Middle frontal gyrus (tissue), 1 donor: ENCODE results near the gene UTP11.
"Not testable (repeated sequence)": the region's sequence is repeated elsewhere in the genome, so short reads cannot be mapped to it uniquely, and the experiment has no call there.

Source experiments
- DNase-seq: peaks from one replicate; pipeline ENCODE4 v3.0.0-alpha.2; 2015; ENCODE audit warnings: low spot score; ENCODE audit errors: extremely low spot score

UTP11 gene

DNA sequence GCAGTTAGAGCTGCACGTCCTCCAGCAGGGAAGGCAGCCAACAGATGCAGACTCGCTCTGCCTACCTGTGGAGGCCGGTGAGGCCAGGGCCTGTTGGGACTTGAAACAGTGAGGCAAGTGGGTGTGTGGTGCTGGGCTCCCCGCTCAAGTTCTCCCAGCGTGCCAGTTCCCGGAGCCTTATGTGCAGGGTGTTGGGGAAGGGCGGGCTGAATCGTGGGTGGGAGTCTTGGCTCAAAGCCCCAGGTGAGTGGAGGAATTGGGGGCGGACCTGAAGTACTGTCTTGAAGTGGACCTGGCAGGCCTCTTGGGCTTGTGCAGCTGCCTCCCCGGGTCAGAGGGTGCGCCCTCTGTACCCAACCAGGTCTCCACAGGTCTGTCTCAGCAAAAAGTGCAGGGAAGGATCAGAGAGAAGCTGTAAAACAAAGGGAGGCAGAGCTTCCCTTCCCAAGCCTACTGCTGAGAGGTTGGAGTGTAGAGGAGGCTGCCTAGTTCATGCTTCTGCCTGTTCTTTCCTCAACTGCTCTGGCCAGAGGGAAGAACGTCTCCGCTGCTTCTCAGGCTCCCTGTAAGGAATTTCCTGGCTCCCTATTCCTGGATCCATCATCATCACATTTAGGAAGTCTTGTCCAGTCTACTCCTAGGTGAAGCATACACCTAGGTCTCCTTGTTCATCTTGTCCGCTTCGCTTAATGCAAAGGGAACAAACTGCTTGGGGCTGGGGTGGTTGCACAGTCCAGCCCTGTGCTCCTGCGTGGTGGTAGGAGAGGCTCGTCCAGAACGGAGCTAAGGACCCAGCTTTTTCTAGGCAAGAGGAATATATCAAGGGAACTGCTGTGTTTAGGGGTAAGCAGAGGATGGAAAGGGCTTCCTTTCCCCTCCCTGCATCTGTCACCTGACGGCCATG, 14.9 kb downstream of the UTP11 start:
- no peak for DNase-seq

DNA sequence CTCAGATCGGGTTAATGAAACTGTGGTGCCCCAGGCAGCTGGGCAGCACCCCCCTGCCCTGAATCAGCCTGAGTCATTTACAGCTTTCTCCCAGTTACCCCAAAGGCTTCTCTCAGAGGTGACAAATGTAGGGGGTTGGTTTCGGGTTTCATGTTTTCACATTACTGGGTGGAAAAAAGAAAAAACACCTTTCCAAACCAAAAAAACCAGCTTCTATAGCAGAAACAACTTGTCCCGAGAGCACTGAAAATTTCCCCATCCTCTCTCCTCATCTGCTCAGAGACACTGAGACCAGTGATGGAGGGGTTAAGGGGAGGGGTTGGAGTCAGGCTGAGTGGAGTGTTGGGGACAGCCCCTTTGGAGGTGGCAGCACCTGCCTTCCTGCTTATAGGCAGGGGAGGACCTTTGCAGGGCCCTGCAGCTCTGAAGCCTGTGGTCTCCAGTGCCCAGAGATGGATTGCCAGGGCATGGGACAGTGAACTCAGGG, 15.6 kb downstream of the UTP11 start:
- no peak for DNase-seq

DNA sequence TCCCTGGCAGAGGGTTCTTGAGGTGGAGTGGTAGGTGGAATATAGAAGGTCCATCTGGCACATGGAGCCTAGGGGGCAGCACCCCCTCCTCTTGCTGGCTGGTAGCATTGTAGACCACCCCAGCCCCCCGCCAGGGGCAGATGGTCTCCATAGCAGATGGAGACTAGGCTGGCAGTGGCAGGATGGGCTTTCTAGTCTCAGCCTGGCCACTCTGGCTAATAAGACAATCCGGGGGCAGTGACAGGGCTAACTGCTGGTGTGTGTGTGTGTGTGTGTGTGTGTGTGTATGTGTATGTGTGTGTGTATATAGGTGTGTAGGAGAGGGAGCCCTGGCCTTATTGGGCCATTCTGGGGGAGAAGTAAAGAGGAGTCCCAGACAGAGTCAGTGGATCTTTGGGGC, 16.1 kb downstream of the UTP11 start:
- no peak for DNase-seq

DNA sequence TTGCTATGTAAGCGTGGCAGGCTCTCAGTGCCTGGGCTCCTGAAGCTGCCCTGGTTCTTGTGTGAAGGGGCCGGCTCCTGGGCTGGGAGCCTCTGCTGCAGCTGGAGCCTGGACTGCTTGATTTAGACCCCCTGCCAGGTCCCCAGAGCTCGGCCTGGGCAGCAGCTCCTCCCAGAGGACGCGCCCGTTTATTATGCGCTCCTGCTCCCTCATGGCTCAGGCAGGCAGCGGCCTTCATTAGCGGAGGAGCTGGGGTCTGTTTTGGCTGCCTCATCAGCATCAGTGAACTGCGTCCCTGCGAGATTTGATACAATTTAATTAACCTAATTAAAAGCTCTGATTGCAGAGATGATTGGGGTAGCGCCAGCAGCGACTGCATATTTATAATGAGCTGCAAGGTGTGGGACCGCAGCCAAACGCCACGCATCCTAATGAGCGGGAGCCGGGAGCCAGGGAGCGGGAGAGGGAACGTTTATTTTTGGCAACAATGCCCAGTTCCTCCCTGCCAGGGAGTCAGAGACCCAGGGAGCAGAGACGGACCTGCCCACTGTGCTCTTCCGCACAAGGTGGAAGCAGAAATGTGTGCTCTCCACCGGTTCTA, 16.6 kb downstream of the UTP11 start:
- no peak for DNase-seq

DNA sequence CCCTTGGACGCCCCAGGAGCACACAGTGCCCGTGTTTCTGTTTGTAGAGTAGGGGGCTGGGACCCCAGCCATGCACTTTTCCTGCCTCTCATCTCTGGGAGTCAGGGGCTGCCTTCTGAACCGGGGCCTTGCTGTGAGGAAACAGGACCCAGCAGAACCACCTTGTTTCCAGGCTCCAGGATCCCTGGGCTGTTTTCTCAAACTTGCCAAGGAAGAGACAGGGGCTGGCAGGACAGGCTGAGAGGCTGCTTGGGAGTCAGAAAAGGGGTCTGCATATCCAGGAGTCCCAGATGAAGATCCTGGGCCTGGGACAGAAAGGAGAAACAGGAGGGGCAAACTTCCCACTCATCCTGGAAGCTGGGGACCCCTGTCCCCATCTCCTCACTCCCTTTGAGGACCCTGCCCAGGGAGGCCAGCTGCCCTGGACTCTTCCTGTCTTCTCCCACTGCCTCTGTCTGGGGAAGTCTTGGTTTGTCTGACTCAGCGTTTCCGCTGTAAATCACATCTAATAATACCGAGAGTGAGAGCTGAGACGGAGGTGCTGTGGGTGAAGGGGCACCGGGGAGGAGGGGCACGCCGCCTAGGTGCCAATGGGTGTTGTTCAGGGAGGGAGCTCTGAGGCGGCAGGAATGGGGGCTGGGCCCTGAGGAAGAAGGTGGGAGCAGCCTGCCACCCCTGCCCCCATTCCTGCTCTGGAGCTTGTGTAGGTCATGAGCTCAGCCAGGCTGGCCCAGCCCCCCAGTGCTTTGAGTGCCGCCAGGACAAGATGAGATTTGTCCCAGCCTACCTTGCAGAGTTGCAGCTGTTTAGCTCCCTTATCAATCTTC, 17.4 kb downstream of the UTP11 start:
- DNase-seq: no peak

DNA sequence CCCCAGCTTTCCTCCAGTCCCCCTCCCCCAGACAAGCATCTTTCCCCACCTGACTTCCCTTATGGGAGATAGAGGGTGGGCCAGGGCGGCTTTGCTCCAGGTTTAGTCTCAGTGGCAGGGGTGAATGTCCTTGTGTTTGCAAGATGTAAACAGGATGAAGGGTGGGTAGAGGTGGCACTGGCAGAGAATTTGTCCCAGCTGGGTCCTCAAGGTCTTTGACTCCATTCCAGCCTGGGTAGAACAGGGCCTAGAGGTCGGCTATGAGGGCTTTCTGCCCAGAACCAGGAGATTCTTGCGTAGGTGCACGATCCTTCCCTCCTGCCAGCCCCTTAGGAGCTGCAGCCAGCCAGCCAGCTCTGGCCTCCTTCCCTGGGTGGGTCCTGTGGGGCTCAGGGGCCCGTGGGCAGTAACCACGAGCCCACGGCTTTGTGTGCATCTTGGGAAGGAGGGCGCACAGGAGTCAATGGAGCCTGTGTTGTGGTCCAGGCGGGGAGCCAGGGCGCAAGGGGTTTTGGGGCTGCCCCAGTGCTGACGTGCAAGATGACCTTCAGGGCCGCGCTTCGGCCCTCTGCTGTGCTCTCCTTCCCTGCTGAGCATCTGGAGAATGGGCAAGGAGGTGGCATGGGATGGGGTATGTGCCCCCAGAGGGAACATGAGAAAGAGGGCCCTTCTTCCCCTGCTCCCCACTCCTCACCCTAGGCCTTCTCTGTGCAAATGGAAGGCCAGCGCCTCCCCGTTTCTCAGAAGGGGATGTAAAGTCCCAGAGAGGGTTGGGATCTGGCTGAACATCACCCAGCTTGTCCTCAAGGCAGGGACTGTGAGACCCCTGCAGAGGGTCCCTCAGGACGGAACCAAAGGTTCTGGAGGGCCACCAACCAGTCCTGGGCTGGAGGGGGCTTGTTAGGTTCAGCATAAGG, 18.3 kb downstream of the UTP11 start:
- no peak for DNase-seq

DNA sequence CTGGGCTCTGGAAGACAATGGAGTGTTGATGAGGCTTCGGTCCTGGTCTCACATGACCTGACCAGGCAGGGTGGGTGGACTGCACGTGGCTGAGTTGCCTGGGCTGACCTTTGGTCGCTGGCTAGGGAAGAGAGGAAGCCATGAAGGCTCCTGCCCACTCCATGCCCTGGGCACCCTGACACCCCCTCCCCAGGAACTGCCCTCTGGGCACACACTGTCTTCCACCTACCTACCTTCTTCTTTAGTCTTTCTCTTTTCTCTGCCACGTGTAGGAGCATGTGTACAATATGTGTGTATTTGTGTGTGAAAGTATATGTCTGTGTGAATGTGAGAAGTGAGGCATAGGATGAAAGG, 19.0 kb downstream of the UTP11 start:
- DNase-seq: no peak

DNA sequence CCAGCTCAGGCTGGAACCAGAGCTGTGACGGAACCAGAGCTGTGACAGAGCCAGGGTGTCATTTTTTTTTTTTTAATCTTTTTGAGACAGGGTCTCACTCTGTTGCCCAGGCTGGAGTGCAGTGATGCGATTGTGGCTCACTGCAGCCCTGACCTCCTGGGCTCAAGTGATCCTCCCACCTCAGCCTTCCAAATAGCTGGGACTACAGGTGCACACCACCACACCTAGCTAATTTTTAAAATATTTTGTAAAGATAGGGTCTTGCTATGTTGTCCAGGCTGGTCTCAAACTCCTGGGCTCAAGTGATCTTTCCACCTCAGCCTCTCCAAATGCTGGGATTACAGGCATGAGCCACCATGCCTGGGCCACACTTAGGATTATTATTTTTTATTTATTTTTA, 20.5 kb downstream of the UTP11 start:
- DNase-seq: not testable (repeated sequence)

DNA sequence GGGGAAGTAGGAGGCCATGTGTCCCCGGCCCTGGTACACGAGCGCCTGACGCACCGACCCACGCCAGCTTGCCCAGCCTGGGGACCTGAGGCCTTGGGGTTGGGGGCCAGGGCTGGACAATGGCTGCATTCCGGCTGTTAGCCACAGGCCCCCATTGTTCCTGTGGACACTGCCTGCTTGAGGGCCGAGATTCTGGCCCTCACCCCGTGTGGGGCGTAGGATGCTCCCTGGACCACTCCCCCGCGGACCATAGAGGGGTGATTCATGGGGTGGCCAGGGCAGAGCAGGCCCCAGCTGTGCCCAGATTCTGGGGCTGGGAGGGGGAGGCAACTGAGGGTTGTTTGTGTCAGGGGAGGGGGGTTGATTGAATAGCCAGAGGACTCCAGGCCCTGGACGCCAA, 22.3 kb downstream of the UTP11 start:
- no peak for DNase-seq

DNA sequence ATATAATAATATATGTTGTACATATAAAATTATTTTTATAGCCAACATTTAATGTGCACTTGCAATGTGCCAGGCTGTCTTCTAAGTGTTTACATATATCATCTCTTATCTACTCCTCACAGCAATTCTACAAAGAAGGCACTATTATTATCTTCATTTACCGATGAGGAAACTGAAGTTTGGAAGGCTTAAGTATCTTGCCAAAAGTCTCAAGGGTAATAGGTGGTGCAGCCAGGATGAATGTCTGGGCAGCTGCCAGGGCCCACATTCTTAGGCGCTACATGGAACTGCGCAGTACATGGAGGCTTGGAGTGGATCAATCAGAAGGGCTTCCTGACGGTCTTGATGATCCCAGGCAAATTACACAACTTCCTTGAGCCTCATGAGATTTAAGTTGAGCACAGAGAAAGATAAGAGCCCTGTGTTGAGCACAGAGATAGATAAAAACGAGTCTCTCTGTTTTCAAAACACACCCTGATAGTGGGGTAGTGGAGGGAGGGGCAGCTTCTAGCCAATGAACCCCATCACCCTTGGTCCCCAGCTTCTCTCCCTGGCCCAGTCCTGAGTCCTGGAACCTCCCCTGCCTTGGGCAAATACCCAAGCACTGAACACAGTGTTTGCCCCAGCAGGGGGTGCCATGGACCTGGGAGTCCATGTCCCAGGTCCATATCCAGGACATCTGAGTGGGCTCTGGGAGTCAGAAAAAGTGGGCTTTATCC, 24.8 kb downstream of the UTP11 start:
- no peak for DNase-seq

DNA sequence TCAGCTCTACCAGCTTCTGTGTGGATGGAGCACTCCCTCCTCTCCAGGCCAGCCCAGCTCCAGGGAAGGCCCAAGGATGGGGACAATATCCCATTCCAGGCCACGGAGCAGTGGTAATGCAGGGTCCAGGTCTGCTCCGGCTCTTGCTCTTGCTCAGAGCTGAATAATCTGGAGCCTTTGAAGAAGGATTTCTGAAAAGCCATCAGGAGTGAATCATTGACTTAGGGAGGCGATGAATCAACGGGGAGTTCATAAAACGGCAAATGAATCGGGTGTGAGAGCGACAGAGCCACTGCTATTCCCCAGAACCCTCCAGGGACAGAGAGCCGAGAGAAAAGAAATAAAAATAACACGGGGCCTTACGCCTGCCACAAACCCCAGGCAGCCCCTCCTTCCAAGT, 26.3 kb downstream of the UTP11 start:
- DNase-seq: no peak

DNA sequence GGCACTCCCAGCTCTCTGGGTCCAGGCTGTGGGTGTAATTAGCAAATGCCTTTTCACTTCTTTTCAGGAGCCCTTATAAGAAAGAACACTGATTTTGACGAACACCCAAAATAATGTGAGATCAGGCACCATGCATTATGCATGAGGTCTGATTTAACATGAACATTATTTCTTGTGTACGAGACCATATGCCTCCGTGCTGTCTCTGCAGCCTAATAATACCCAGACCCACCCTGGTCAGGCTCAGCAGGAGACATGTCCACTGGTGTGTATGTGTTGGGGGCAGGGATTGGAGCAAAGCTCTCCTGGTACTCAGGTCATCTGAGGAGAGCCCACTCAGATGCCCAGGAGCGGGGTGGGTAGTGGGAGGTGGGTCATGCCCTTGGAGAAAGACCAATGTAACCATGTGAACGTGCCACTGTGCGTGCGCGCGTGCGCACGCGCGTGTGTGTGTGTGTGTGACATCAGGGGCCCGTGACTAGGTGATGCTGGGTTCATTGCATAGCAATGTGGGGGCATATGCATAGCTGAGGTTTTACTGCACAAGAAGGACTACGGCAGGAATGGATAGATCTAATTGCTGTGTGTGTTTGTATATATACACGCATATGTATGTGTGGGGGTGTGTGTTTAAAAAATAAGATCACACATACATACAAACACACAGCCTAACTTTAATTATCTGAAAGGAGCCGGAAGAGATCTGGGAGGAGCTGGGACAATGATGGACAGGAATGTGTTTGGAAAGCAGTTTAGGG, 27.0 kb downstream of the UTP11 start:
- no peak for DNase-seq

DNA sequence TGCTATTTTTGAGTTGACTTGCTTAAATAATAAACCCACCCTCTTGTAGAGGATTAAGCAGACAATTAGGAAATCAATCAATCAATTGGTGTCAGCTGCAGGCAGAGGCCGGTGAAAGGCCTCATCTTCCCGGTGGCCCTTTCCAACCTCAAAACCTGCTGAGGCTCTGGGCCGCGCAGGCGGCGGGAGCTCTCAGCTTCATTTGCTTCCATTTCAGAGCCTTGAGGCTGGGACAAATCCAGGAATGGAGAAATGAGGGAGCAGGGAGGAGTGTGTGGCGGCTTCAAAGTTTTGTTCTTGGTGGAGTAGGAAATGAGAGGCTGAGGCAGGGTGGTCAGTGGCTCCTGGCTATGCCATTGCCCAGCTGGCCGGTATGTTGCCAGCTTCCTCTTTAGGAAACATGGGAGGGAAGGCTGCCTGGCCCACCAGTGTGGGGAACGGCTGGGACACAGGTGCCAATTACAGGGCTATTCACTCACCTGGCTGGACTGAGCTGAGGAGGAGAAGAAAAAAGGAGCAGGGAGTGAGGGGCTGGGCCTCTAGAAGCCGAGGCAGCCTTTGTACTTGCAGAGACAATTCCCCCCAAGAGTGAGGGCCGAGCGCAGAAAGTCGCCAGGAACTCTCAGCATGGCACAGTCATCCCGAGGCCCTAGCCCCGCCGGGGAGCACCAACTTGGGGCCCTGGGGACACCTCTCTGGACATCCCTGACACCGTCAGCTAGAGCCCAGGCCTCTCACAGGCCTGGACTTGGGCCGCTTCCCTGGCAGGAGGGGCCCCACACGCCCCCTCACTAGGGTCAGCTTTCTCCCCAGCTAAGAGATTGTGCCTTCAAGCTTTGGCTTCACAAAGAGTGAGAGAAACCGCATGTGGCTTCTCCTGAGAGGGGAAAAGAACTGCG, 29.7 kb downstream of the UTP11 start:
- no peak for DNase-seq

DNA sequence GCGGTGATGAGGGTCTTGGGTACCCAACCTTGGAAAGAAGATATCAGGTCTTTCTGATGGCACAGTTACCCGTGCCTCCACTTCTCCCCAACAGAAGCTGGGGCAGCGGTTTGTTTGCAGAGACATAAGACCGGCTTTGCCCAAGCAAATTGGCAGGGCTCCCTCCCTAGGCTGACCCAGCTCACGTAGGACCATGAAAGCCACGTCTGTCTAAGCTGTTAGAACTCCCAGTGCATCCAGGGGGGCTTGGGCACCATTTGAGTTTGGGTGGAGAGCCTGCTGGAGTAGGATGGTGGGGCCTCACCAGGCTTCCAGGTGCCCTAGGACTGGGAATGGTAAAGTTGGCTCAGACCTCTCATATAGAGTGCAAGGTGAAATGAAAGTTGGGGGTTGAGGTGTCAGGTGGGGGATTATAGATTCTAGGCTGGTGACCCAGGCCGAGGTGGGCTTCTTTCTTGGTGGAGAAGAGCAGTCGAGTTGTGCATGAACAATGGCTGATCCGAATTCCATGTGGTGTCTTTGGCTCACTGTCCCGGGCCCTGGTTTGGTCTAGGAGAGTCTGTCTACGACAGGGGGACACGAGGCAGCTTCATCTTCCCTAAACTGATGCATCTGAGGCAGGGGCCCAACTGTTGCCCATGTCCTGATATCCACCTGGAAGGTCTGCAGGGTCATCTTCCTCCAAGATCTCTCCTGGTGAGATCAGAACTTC, 30.7 kb downstream of the UTP11 start:
- DNase-seq: no peak

DNA sequence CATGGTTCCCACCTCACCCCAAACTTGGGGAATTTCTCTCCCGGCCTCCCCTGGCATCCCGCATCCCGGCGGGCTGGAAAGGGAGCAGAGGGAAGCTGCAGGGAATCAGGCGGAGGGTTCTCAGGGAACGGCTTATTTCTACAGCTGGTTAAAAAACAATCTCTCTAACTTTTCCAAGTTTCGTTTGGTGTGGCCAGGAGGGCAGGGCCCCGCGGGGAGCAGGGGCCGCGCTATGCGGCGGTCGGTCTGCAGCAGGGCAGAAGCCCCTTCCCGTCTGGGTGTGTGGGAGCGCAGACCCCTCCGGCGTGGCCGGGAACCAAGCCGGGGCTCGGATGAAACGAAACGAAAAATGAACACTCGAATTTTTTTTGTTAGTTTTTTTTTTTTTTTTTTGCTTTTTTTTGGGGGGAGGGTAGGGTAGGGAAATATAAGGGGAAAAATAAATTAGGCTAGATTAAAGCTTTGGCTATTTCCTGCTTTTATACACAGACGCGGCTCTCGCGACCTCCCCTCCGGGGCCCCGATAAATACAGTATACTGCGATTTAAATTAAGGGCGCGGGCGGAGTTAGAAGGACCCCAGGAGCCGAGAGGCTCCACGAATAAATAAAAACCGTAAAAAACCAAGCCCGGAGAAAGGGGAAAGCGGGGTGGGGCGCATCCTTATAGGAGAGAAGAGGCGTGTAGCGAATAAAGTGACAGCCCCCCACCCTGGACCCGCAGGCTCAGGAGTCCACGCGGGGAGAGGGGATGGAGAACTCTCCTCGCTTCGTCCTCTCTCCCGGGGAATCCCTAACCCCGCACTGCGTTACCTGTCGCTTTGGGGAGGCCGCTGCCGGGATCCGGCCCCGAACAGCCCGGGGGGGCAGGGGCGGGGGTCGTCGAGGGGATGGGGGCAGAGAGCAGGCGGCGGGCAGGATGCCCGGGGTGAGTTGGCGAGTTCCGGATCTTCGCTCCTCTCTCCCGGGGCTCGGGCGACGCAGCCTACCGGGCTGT, 32.0 kb downstream of the UTP11 start:
- DNase-seq: no peak

DNA sequence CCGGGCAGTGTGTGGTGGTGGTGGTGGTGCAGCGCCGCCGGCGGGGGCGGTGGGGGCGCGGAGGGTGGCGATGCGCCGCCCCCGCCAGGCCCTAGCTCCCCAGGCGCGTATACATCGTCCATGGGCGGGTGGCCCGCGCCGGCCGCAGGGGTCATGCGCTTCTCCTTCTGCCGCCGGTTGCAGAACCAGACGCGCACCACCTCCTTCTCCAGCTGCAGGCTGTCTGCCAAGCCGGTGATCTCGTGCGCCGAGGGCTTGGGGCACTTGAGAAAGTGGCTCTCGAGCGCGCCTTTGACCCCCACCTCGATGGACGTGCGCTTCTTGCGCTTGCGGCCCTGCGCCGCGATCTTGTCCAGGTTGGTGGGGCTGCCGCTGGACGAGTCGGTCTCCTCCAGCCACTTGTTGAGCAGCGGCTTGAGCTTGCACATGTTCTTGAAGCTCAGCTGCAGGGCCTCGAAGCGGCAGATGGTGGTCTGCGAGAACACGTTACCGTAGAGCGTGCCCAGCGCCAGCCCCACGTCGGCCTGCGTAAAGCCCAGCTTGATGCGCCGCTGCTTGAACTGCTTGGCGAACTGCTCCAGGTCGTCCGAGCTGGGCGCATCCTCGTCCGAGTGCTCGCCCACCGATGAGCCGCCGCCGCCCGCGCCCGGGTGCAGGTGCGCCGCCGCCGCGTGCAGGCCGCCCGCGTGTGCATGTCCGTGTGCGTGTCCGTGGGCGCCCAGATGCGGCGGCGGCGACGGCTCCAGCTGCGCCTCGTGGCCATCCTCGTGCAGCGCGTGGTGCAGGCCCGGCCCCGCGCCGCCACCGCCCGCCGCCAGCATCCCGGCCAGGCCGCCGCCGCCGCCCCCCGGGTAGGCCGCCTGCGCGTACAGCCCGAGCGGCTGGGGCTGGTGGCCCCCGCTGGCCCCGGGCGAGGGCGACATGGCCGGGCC, 33.1 kb downstream of the UTP11 start:
- no peak for DNase-seq
